GM19455 (cell line): Measurements from ENCODE around the gene ZNF43.
"Not testable (repeated sequence)": the region's sequence is repeated elsewhere in the genome, so short reads cannot be mapped to it uniquely, and the experiment has no call there.

Experiments
- ATAC-seq: cut with Tn5 transposase; IDR thresholded peaks from one replicate; pipeline ENCODE4 v1.9.1; 2021; ENCODE audit not compliant: unreplicated experiment

The ZNF43 gene

GRCh38 chr19:21835810-21836444 lies at the start of gene ZNF43:
ZNF43 (minus strand) TSS chr19:21836182; CDS start chr19:21836038, 144 bp downstream.
- ATAC-seq = peak; percentile 97

GRCh38 chr19:21885516-21885915 lies 49.5 kb upstream of the ZNF43 start:
- not testable (repeated sequence) for ATAC-seq

- ATAC-seq = not testable (repeated sequence)
Measured at GRCh38 chr19:21884786-21885185, 48.8 kb upstream of the ZNF43 start.

GRCh38 chr19:21883516-21883915 lies 47.5 kb upstream of the ZNF43 start:
- no peak for ATAC-seq

- ATAC-seq = not testable (repeated sequence)
Measured at GRCh38 chr19:21880761-21881160, 44.8 kb upstream of the ZNF43 start.

- no peak for ATAC-seq
Measured at GRCh38 chr19:21878646-21879045, 42.7 kb upstream of the ZNF43 start.

- no peak for ATAC-seq
Measured at GRCh38 chr19:21877976-21878375, 42.0 kb upstream of the ZNF43 start.

- not testable (repeated sequence) for ATAC-seq
Measured at GRCh38 chr19:21876608-21877007, 40.6 kb upstream of the ZNF43 start.

- no peak for ATAC-seq
Measured at GRCh38 chr19:21856773-21857514, 21.0 kb upstream of the ZNF43 start.

GRCh38 chr19:21851596-21852345 lies 15.8 kb upstream of the ZNF43 start:
- ATAC-seq = peak; percentile 72

GRCh38 chr19:21850656-21851255 lies 14.8 kb upstream of the ZNF43 start:
- ATAC-seq = no peak

GRCh38 chr19:21848706-21849105 lies 12.7 kb upstream of the ZNF43 start:
- ATAC-seq = no peak

- no peak for ATAC-seq
Measured at GRCh38 chr19:21843081-21843480, 7.1 kb upstream of the ZNF43 start.

- no peak for ATAC-seq
Measured at GRCh38 chr19:21841488-21842097, 5.6 kb upstream of the ZNF43 start.

GRCh38 chr19:21841081-21841480 lies 5.1 kb upstream of the ZNF43 start:
- ATAC-seq = no peak

GRCh38 chr19:21839976-21840375 lies 4.0 kb upstream of the ZNF43 start:
- ATAC-seq = no peak

- no peak for ATAC-seq
Measured at GRCh38 chr19:21838646-21839045, 2.7 kb upstream of the ZNF43 start.

- peak; percentile 11 for ATAC-seq
Measured at GRCh38 chr19:21835429-21835809, 563 bp downstream of the ZNF43 start.

- ATAC-seq = no peak
Measured at GRCh38 chr19:21833733-21834132, 2.2 kb downstream of the ZNF43 start.

- ATAC-seq = no peak
Measured at GRCh38 chr19:21824679-21825078, 11.3 kb downstream of the ZNF43 start.

- no peak for ATAC-seq
Measured at GRCh38 chr19:21823224-21823623, 12.8 kb downstream of the ZNF43 start.
